ENCODE measurements around the gene PCID2. TPM values are rescaled to one million over a fixed set of nuclear protein-coding genes. Genes with fewer than 3 reads are reported as not detected.
"Not testable (repeated sequence)": the region's sequence is repeated elsewhere in the genome, so short reads cannot be mapped to it uniquely, and the experiment has no call there.

PCID2 gene
- total and polyA plus RNA-seq, 2 experiments from 2014 or later, result 79.6 to 107 TPM

- no peak for TF ChIP-seq ZNF462 (CRISPR knock-in tag; IDR thresholded peaks at IDR 0.05)
- no peak for TF ChIP-seq CREB1 (CRISPR knock-in tag; IDR thresholded peaks at IDR 0.05; ENCODE audit: low read depth)
- TF ChIP-seq CTCF (conservative IDR thresholded peaks at IDR 0.05; ENCODE audit: low read depth in 2 of 2), result no peak
- no peak for TF ChIP-seq EZH2phosphoT487 (IDR thresholded peaks at IDR 0.05; ENCODE audit: unreplicated experiment)
- no peak for TF ChIP-seq NANOG (IDR thresholded peaks at IDR 0.05; ENCODE audit: borderline replicate concordance)
- TF ChIP-seq ETS1 (IDR thresholded peaks at IDR 0.05), result no peak
- TF ChIP-seq POLR2AphosphoS5 (IDR thresholded peaks at IDR 0.05; ENCODE audit: low read depth), result no peak
- TF ChIP-seq STAT1 (IDR thresholded peaks at IDR 0.05; ENCODE audit: unreplicated experiment), result no peak
- no peak for TF ChIP-seq ZNF114 (CRISPR knock-in tag; IDR thresholded peaks at IDR 0.05)
- TF ChIP-seq EZH2 (IDR thresholded peaks at IDR 0.05; ENCODE audit: low read depth, unreplicated experiment), result no peak
- TF ChIP-seq JUNB (IDR thresholded peaks at IDR 0.05; ENCODE audit: unreplicated experiment), result no peak
Observed at GRCh38 chr13:113162783-113163685, 45.4 kb downstream of the PCID2 start (continued).

- not testable (repeated sequence) for H2AFZ ChIP-seq; H3K27ac Mint-ChIP-seq; H3K36me3 ChIP-seq (ENCODE audit: insufficient read depth); H3K4me3 ChIP-seq; H3K79me2 ChIP-seq (replicated peaks; ENCODE audit: insufficient read depth); H3K4me2 ChIP-seq; ATAC-seq; H3F3A ChIP-seq (replicated peaks; ENCODE audit: low read depth); H3K36me3 Mint-ChIP-seq (ENCODE audit: low read depth); H3K27me3 Mint-ChIP-seq (ENCODE audit: insufficient read depth, low read depth, poor library complexity); H3K27me3 ChIP-seq (ENCODE audit: insufficient read depth); H3K4me3 Mint-ChIP-seq; H3K27ac ChIP-seq (ENCODE audit: low read depth); H3K9me2 ChIP-seq (ENCODE audit: insufficient read depth); DNase-seq (ENCODE audit: low spot score); H4K20me1 ChIP-seq (replicated peaks; ENCODE audit: insufficient read depth); H3K9me3 Mint-ChIP-seq
- peaks cover 12% of the 10 kb centered on the region; the same call in 1 of the 2 replicates for H3K4me1 ChIP-seq (ENCODE audit: insufficient read depth)
- peaks cover 35% of the 10 kb centered on the region for H3K4me1 Mint-ChIP-seq
Observed at GRCh38 chr13:113161975-113162374, 46.5 kb downstream of the PCID2 start.
